HK-2 (cell line): Measurements from ENCODE around the gene MASP2.
"Not testable (repeated sequence)": the region's sequence is repeated elsewhere in the genome, so short reads cannot be mapped to it uniquely, and the experiment has no call there.

Source experiments
- DNase-seq: peaks from one replicate; pipeline ENCODE4 v3.0.0-alpha.2; 2018; ENCODE audit not compliant: unreplicated experiment

The MASP2 gene

GRCh38 chr1:11039351-11040104, 7.5 kb downstream of the MASP2 start:
- DNase-seq, result no peak

- DNase-seq, result peak; percentile 80
Observed at GRCh38 chr1:11037740-11038182, 9.3 kb downstream of the MASP2 start.

GRCh38 chr1:11037019-11037739, 9.9 kb downstream of the MASP2 start:
- DNase-seq, result not testable (repeated sequence)

DNA sequence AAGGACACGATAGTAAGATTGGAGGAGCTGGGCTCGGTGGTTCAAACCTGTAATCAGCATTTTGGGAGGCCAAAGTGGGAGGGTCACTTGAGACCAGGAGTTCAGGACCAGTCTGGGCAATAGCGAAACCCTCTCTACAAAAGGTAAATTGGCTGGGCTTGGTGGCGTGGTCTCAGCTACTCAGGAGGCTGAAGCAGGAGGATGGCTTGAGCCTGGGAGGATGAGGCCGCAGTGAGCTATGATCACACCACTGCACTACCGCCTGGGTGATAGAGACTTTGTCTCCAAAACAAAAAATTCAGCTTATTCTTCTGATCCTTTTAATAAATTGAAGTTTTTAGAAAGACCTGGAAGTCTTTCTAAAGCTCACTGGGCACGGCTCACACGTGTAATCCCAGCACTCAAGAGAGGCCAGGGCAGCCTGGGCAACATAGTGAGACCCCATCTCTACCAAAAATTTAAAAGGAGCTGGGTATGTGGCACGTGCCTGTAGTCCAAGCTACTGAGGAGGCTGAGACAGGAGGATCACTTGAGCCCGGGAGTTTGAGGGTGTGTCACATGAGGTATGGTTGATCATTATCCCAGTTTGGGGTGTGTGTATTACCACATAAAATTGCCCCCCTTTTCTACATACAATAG, 15.3 kb downstream of the MASP2 start:
- DNase-seq, result no peak

DNA sequence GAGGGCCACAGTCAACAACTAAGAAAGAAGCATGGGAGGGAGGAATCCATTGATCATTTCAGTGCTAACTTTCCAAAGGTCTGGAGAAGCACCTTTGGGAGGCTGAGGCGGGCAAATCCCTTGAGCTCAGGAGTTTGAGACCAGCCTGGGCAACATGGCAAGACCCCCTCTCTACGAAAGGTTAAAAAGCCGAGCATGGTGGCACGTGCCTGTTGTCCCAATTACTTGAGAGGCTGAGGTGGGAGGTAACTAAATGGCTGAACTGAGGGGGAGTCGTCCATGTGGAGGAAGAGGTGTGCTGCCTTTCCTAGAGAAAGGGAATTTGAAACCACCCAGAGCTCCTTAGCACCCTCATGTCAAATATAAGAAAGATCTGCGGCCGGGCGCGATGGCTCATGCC, 16.2 kb downstream of the MASP2 start:
- DNase-seq, result no peak

GRCh38 chr1:11028018-11028417, 19.0 kb downstream of the MASP2 start:
- DNase-seq, result no peak

DNA sequence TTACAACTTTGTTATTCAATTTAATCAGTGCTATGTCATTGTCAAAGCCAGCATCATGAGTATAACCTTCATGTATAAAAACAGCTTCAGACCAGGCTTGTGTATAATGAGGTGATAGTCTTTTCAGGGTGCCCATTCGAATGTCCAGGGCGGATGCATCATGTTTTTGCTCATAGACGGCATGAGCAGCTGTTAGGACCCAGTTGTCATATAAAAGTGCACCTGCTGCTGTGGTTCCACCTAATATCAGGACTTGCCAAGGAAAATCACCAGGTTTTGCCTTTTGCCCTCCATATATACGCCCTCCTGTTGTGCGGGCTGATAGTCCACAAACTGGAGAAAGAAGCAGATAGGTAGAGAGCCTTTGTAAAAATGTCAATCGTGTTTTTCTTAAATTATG, 19.7 kb downstream of the MASP2 start:
- DNase-seq, result no peak

DNA sequence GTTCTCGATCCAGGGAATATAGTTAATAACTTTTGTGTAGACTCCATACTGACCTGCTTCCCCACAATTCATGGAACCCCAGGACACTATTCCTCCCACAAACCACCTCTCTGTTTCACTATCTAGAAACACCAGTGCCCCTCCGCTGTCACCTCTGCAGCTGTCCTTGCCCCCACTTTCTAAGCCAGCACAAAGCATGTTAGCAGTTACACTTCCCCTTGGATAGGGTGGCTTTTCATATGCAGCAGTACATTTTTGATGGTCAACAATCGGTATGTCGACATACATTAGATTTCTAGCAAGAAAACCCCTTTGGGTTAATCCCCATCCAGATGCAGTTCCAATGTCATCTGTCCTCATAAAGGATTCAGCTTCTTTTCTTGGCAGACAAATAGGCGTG, 20.1 kb downstream of the MASP2 start:
- no peak for DNase-seq

DNA sequence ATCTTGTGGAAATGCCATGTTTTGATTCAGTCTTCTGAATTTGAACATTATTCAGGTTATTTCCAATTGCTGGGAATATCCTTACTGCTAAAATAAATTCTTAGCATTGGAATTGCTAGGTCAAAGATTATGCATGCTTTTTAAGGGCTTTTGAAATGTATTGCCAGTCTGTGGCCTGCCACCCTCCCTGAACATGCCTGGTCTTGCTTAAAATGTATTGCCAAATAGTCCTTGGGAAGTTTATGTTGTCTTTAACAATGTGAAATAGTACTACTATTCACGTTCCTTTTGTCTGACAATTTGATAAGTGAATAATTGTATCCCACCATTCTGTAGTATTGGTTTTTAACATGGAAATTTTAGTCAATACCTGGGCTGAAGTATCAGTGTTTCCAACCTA, 21.0 kb downstream of the MASP2 start:
- no peak for DNase-seq

- no peak for DNase-seq
Observed at GRCh38 chr1:11025618-11026017, 21.4 kb downstream of the MASP2 start.

GRCh38 chr1:11024874-11025203, 22.2 kb downstream of the MASP2 start:
- no peak for DNase-seq

DNA sequence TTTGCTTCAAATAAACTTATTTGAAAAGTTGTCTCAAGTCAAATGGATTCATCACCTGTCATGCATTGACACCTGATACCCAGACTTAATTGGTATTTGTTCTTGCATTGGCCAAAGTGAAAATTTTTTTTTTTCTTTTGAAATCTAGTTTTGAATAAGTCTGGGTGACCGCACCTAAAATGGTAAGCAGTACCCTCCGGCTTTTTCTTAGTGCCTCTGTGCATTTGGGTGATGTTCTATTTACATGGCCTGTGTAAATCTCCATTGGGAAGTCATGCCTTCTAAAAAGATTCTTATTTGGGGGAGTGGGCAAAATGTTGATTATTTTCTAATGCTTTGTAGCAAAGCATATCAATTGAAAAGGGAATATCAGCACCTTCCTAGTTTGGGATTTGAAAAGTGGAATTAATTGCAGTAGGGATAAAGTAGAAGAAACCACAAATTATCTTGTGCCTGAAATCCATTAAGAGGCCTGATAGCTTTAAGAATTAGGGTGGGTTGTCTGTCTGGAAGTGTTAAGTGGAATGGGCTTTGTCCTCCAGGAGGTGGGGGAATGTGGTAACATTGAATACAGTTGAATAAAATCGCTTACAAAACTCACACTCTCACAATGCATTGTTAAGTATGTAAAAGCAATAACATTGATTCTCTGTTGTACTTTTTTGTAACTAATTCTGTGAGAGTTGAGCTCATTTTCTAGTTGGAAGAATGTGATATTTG, 22.7 kb downstream of the MASP2 start:
- no peak for DNase-seq

GRCh38 chr1:11023201-11023600, 23.8 kb downstream of the MASP2 start:
- DNase-seq, result no peak

DNA sequence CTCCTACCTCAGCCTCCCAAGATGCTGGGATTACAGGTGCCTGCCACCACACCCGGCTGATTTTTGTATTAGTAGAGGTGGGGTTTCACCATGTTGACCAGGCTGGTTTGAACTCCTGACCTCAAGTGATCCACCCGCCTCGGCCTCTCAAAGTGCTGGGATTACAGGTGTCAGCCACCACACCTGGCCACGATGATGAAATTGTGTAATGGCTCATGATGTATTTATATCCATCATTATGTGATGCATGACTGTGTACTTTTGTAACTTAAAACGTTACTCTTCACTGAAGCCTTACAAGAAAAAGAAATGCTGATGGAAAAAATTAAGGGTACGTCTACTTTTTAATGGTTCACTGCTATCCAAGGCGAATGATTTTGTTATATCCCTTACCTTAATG, 27.1 kb downstream of the MASP2 start:
- no peak for DNase-seq

GRCh38 chr1:11019358-11019757, 27.7 kb downstream of the MASP2 start:
- DNase-seq, result not testable (repeated sequence)

DNA sequence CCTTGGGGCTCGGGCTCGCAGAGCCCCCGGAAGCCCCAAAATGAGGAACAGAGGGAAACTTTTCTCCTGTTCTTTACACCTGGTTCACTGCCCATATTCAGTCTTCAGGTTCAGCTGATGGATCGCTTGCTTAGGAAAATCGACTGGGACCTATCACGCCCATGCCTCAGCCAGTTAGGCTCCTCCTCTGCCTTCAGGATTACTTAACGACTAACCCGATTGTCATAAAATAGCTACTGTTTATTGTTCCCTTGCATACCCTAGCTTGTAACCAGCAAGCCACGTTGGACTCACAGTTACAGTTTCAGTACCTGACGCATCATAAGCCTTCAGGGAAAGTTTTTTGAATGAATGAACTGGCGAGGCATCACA, 33.9 kb downstream of the MASP2 start:
- no peak for DNase-seq

DNA sequence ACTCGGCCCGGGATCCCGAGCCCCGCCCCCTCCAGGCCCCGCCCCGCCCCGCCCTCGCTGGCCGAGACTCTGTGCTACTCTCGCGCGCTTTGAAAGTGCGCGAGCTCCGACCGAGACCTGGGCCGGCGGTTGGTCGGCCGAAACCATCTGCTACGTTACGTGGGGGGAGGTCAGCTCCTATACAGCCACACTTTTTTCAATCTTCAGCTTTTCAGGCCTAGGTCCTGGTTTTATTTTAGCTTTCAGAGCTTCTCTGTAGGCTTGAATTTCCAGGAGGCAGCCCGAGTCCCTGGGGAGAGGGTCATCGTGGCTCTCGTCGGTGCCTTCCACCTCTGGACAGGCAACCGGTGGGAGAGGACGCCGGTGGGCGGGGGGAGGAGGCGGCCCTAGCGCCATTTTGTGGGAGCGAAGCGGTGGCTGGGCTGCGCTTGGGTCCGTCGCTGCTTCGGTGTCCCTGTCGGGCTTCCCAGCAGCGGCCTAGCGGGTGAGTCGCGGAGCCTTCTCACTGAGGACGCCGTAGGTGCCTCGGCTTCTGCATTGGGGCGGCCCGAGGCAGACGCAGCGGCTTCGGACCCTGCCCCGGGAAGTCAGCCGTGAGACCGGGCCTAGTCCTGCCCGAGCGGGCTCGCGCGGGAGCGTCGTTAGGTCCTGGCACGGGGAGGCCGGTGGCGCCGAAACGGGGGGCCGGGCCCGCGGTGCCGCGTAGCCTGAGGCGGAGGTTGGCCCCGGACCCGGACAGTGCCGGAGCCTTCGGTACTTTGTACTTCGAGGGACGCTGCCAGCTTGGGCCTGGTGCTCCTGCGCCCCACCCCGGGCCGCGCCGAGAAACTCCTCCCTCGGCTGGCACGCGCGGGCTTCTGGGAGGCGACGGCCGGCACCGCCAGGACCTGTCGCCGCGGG, 34.5 kb downstream of the MASP2 start, which contains the start of gene TARDBP:
Gene TARDBP (plus strand): TSS at position 395 of the 900 bp plus-strand sequence. CDS start 1,074 bp downstream, outside the sequence.
- peak; percentile 90 for DNase-seq

GRCh38 chr1:11000526-11000925, 46.5 kb downstream of the MASP2 start:
- no peak for DNase-seq

GRCh38 chr1:10996100-10996499, 50.9 kb downstream of the MASP2 start:
- DNase-seq, result no peak

GRCh38 chr1:10992864-10993263, 54.2 kb downstream of the MASP2 start:
- DNase-seq, result no peak

DNA sequence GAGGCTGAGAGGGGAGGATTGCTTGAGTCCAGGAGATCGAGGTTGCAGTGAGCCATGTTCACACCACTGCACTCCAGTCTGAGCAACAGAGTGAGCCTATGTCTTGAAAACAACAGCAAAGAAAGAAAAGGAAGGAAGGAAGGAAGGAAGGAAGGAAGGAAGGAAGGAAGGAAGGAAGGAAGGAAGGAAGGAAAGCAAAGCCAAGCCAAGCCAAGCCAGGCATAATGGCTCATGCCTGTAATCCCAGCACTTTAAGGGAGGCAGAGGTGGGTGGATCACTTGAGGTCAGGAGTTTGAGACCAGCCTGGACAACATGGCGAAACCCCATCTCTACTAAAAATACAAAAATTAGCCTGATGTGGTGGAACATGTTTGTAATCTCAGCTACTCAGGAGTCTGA, 55.0 kb downstream of the MASP2 start:
- not testable (repeated sequence) for DNase-seq
